IPS-18c (cell line): ENCODE results near the gene GPHN.

ENCODE experiments used
- H3K4me3 ChIP-seq: 2 replicates; pipeline ENCODE4 v1.7.0; 2013; ENCODE audit warnings: low read depth, mild to moderate bottlenecking, low read length, moderate library complexity; ENCODE audit not compliant: insufficient read depth
- H3K9me3 ChIP-seq: one replicate; pipeline ENCODE4 v1.6.1; 2013; ENCODE audit warnings: mild to moderate bottlenecking, low read length, moderate library complexity; ENCODE audit not compliant: control insufficient read depth, insufficient read depth

GPHN gene

GRCh38 chr14:67228325-67228984 lies 720.5 kb downstream of the GPHN start:
- Histone ChIP-seq H3K9me3 (no peaks in the 10 kb centered on the region), H3K4me3 (no peak overlapping the region)
